ENCODE results near the gene CYTH1.
A peak's percentile ranks its signal among the peaks of the same experiment; 100 is the strongest.

- TF ChIP-seq CTCF (IDR thresholded peaks at IDR 0.05; ENCODE audit: low read length) (peak; percentile 62), EZH2 (IDR thresholded peaks at IDR 0.05; ENCODE audit: borderline replicate concordance, low read length) (no peak)
Observed at GRCh38 chr17:78745407-78746088, 36.5 kb downstream of the CYTH1 start.
